H1 (cell line): ENCODE data around the gene GPRC5D. TPM values are rescaled to one million over a fixed set of nuclear protein-coding genes. Genes with fewer than 3 reads are reported as not detected.

ENCODE experiments used
- CTCF ChIA-PET: fragments of 300-600 bp; sonication (Branson Sonifier 250); formaldehyde crosslinking; loops from one replicate; lab custom pipeline; 2021; ENCODE audit not compliant: partially characterized antibody; lab: Charles Lee
- POLR2A ChIA-PET: fragments of 300-600 bp; sonication (Branson Sonifier 250); formaldehyde crosslinking; loops from one replicate; lab custom pipeline; 2021; ENCODE audit warnings: inconsistent platforms; ENCODE audit not compliant: partially characterized antibody; lab: Charles Lee
- DNase-seq, 2 experiments: peaks; one replicate each; pipeline versions ENCODE4 v3.0.0 to v3.0.0-alpha.2; 2010 to 2022; ENCODE audit warnings: low spot score in 2 of 2, low read depth in 1 of 2, mixed read lengths in 1 of 2
- FAIRE-seq: peaks from 2 replicates; lab custom pipeline; 2011; peaks lifted over from hg19 to GRCh38; lab: Jason Lieb, UNC
- H2AFZ ChIP-seq: 2 replicates; pipeline ENCODE4 v1.8.1; 2012; ENCODE audit warnings: low read length, inconsistent platforms
- H2AK5ac ChIP-seq: 2 replicates; pipeline ENCODE4 v1.6.1; 2013; ENCODE audit warnings: low read depth, low read length
- H2BK120ac ChIP-seq: replicated peaks from 2 replicates; pipeline ENCODE3; 2013; ENCODE audit warnings: low read depth, low read length, inconsistent platforms
- H2BK12ac ChIP-seq: 2 replicates; pipeline ENCODE4 v1.6.1; 2013; ENCODE audit warnings: low read depth, low read length
- H2BK15ac ChIP-seq: 2 replicates; pipeline ENCODE4 v1.6.1; 2013; ENCODE audit warnings: low read length
- H2BK20ac ChIP-seq: 2 replicates; pipeline ENCODE4 v1.6.1; 2013; ENCODE audit warnings: low read length
- H2BK5ac ChIP-seq: 2 replicates; pipeline ENCODE4 v1.6.1; 2013; ENCODE audit warnings: low read depth, low read length
- H3K14ac ChIP-seq: 2 replicates; pipeline ENCODE4 v1.6.1; 2013; ENCODE audit warnings: inconsistent platforms; ENCODE audit not compliant: insufficient read length
- H3K18ac ChIP-seq: 2 replicates; pipeline ENCODE4 v1.6.1; 2013; ENCODE audit warnings: low read length; ENCODE audit errors: extremely low read depth
- H3K23ac ChIP-seq: 2 replicates; pipeline ENCODE4 v1.6.1; 2013; ENCODE audit warnings: inconsistent platforms; ENCODE audit not compliant: insufficient read length
- H3K23me2 ChIP-seq: 2 replicates; pipeline ENCODE4 v1.6.1; 2013; ENCODE audit warnings: low read depth, low read length
- H3K27ac ChIP-seq: 2 replicates; pipeline ENCODE4 v1.6.1; 2011; ENCODE audit warnings: low read depth, low read length, inconsistent platforms
- H3K27me3 ChIP-seq, 4 experiments: replicated peaks in 1 of 4; 1 replicate in 1 of 4; 2 replicates in 3 of 4; pipeline versions ENCODE4 v1.6.1 to v1.8.1; 2011 to 2013; ENCODE audit warnings: low read length in 3 of 4, mild to moderate bottlenecking in 3 of 4, inconsistent platforms in 2 of 4, mixed read lengths in 2 of 4, moderate library complexity in 1 of 4; ENCODE audit not compliant: control insufficient read depth in 3 of 4, insufficient read depth in 3 of 4; ENCODE audit errors: extremely low read depth in 1 of 4
- H3K36me3 ChIP-seq, 4 experiments: 2 replicates each; pipeline versions ENCODE4 v1.6.1 to v1.8.1; 2011 to 2013; ENCODE audit warnings: mild to moderate bottlenecking in 4 of 4, low read length in 3 of 4, moderate library complexity in 2 of 4, control low read depth in 1 of 4, inconsistent platforms in 1 of 4; ENCODE audit not compliant: insufficient read depth in 4 of 4, control insufficient read depth in 2 of 4
- H3K4ac ChIP-seq: replicated peaks from 2 replicates; pipeline ENCODE3; 2013; ENCODE audit warnings: low read length, low read depth, mixed read lengths, inconsistent platforms; ENCODE audit not compliant: insufficient read length
- H3K4me1 ChIP-seq, 4 experiments: replicated peaks in 1 of 4; 1 replicate in 1 of 4; 2 replicates in 3 of 4; pipeline versions ENCODE4 v1.6.1 to v1.8.1; 2011 to 2013; ENCODE audit warnings: low read length in 3 of 4, inconsistent platforms in 2 of 4, mixed read lengths in 1 of 4; ENCODE audit not compliant: insufficient read depth in 4 of 4, control insufficient read depth in 3 of 4
- H3K4me2 ChIP-seq, 2 experiments: 2 replicates each; pipeline versions ENCODE4 v1.6.1 to v1.8.1; 2011 to 2013; ENCODE audit warnings: low read depth in 2 of 2, low read length in 2 of 2, control low read depth in 1 of 2, inconsistent platforms in 1 of 2, mild to moderate bottlenecking in 1 of 2; ENCODE audit not compliant: insufficient read depth in 1 of 2
- H3K4me3 ChIP-seq, 4 experiments: fragments of 200-600, 300-600 bp in 1 of 4; sonication (generic), shearing (Covaris generic), sonication (Bioruptor Twin) in 1 of 4; 2 replicates each; pipeline versions ENCODE4 v1.5.1 to v1.8.1; 2011 to 2016; ENCODE audit warnings: low read length in 4 of 4, low read depth in 3 of 4, control low read depth in 2 of 4, inconsistent platforms in 2 of 4, mild to moderate bottlenecking in 2 of 4, mixed read lengths in 1 of 4, moderate library complexity in 1 of 4; ENCODE audit not compliant: insufficient read depth in 2 of 4; ENCODE audit errors: extremely low read depth in 1 of 4
- H3K56ac ChIP-seq: replicated peaks from 2 replicates; pipeline ENCODE3; 2013; ENCODE audit warnings: low read depth, mild to moderate bottlenecking, mixed read lengths, low read length, inconsistent platforms; ENCODE audit not compliant: insufficient read length
- H3K79me1 ChIP-seq: 2 replicates; pipeline ENCODE4 v1.6.1; 2013; ENCODE audit warnings: low read depth, low read length, control low read depth
- H3K79me2 ChIP-seq, 2 experiments: 2 replicates each; pipeline versions ENCODE4 v1.6.1 to v1.8.1; 2012 to 2013; ENCODE audit warnings: low read length in 2 of 2, mild to moderate bottlenecking in 2 of 2, inconsistent platforms in 1 of 2; ENCODE audit not compliant: insufficient read depth in 2 of 2, control insufficient read depth in 1 of 2
- H3K9ac ChIP-seq, 4 experiments: replicated peaks in 1 of 4; 1 replicate in 1 of 4; 2 replicates in 3 of 4; pipeline versions ENCODE4 v1.6.1 to v1.8.1; 2011 to 2013; ENCODE audit warnings: low read depth in 3 of 4, low read length in 3 of 4, control low read depth in 2 of 4, mild to moderate bottlenecking in 2 of 4, moderate library complexity in 2 of 4, inconsistent platforms in 1 of 4; ENCODE audit errors: extremely low read depth in 1 of 4
- H3K9me3 ChIP-seq, 2 experiments: 2 replicates each; pipeline versions ENCODE4 v1.6.1 to v1.8.1; 2012 to 2013; ENCODE audit warnings: mild to moderate bottlenecking in 2 of 2, moderate library complexity in 2 of 2, control low read depth in 1 of 2, inconsistent platforms in 1 of 2, low read depth in 1 of 2, low read length in 1 of 2, mixed read lengths in 1 of 2; ENCODE audit not compliant: insufficient read depth in 2 of 2
- H4K20me1 ChIP-seq, 2 experiments: replicated peaks in 1 of 2; 2 replicates each; pipeline versions ENCODE3 to v1.8.1; 2011 to 2013; ENCODE audit warnings: inconsistent platforms in 2 of 2, low read length in 2 of 2, mild to moderate bottlenecking in 1 of 2; ENCODE audit not compliant: insufficient read depth in 2 of 2, control insufficient read depth in 1 of 2
- H4K5ac ChIP-seq: 2 replicates; pipeline ENCODE4 v1.6.1; 2013; ENCODE audit warnings: low read length, low read depth, mixed read lengths, inconsistent platforms; ENCODE audit not compliant: insufficient read length
- H4K8ac ChIP-seq: 2 replicates; pipeline ENCODE4 v1.8.0; 2013; ENCODE audit warnings: mild to moderate bottlenecking, moderate library complexity, low read length, inconsistent platforms; ENCODE audit not compliant: insufficient read depth; ENCODE audit errors: extremely low read depth
- H4K91ac ChIP-seq: replicated peaks from 2 replicates; pipeline ENCODE3; 2013; ENCODE audit warnings: low read length, mixed read lengths, inconsistent platforms; ENCODE audit not compliant: insufficient read length
- CBX8 ChIP-seq: fragments of 300-800, 300-1000 bp; sonication (generic); IDR thresholded peaks from 2 replicates; pipeline ENCODE4 v1.7.1; 2016; ENCODE audit warnings: low read depth, low read length, borderline replicate concordance
- EP300 ChIP-seq, 2 experiments: IDR thresholded peaks; 1 replicate in 1 of 2; 2 replicates in 1 of 2; pipeline ENCODE4 v1.6.1; 2011 to 2012; ENCODE audit warnings: low read depth in 2 of 2, low read length in 2 of 2, mild to moderate bottlenecking in 2 of 2, borderline replicate concordance in 1 of 2, inconsistent platforms in 1 of 2, moderate library complexity in 1 of 2
- FOSL1 ChIP-seq: IDR thresholded peaks from 2 replicates; pipeline ENCODE4 v1.6.1; 2011; ENCODE audit warnings: mild to moderate bottlenecking, low read depth, low read length, moderate library complexity; ENCODE audit not compliant: insufficient read depth
- GABPA ChIP-seq: IDR thresholded peaks from 2 replicates; pipeline ENCODE4 v1.6.1; 2011; ENCODE audit warnings: mild to moderate bottlenecking, low read length, moderate library complexity, borderline replicate concordance; ENCODE audit not compliant: insufficient read depth
- HDAC6 ChIP-seq: IDR thresholded peaks from one replicate; pipeline ENCODE4 v1.7.1; 2012; ENCODE audit warnings: low read depth, mild to moderate bottlenecking, inconsistent platforms, low read length, moderate library complexity
- KDM4A ChIP-seq: IDR thresholded peaks from one replicate; pipeline ENCODE4 v1.7.1; 2012; ENCODE audit warnings: low read depth, mild to moderate bottlenecking, moderate library complexity, low read length, inconsistent platforms; ENCODE audit not compliant: severe bottlenecking
- MAFK ChIP-seq: IDR thresholded peaks from 2 replicates; pipeline ENCODE4 v1.6.1; 2012; ENCODE audit warnings: low read depth, mild to moderate bottlenecking, improper control_type of control experiment, low read length
- POLR2A ChIP-seq, 2 experiments: IDR thresholded peaks; 1 replicate in 1 of 2; 2 replicates in 1 of 2; pipeline ENCODE4 v1.6.1; 2011; ENCODE audit warnings: low read depth in 2 of 2, low read length in 2 of 2, mild to moderate bottlenecking in 2 of 2; ENCODE audit errors: control extremely low read depth in 1 of 2
- SIRT6 ChIP-seq: IDR thresholded peaks from one replicate; pipeline ENCODE4 v1.7.1; 2012; ENCODE audit warnings: low read length, inconsistent platforms
- TAF7 ChIP-seq: optimal IDR thresholded peaks from 2 replicates; pipeline ENCODE3; 2011; ENCODE audit warnings: low read depth, mild to moderate bottlenecking, inconsistent platforms, low read length, moderate library complexity, borderline replicate concordance
- TBP ChIP-seq: IDR thresholded peaks from 2 replicates; pipeline ENCODE4 v1.6.1; 2011; ENCODE audit warnings: low read depth, low read length, improper control_type of control experiment
- WGBS, 2 experiments: shearing (Covaris generic) in 1 of 2; methylation state at CpG; one replicate each; pipeline versions ENCODE4 v1.1.6 to v1.1.7; 2013 to 2015; ENCODE audit warnings: low lambda C conversion rate in 2 of 2, mixed read lengths in 2 of 2, inconsistent platforms in 1 of 2, low coverage in 1 of 2, missing lambda C conversion rate in 1 of 2; ENCODE audit not compliant: insufficient replicate concordance in 2 of 2, insufficient coverage in 1 of 2, insufficient read length in 1 of 2; ENCODE audit errors: extremely low coverage in 1 of 2, missing lambda C conversion rate in 1 of 2; 5-methylcytosine and 5-hydroxymethylcytosine counted together
- polyA plus RNA-seq, 7 experiments: library from polyadenylated mRNA; depleted of rRNA in 3 of 7; stranded (reverse) in 5 of 7; unstranded in 2 of 7; fragments of >200 nt in 5 of 7; fragments of 200-250 nt in 2 of 7; gene quantifications; 1 replicate in 5 of 7; 2 replicates in 1 of 7; 4 replicates in 1 of 7; pipeline versions ENCODE4 v1.2.1 to v1.2.3, GENCODE V29; 2011 to 2013; ENCODE audit warnings: missing spikeins in 2 of 7, mixed read lengths in 2 of 7
- total RNA-seq: library from RNA; stranded (reverse); fragmentation: NEBNext Ultra II Directional; extraction: Animal tissue kit (Norgen Biotek cat#: 25700); gene quantifications from 2 replicates; pipeline ENCODE4 v1.2.1, GENCODE V29; 2021
- TF ChIP-seq, protein P1 (sequence below): IDR thresholded peaks from 2 replicates; pipeline ENCODE4 v1.6.1; 2012; ENCODE audit warnings: low read length, inconsistent platforms

GPRC5D gene
- total and polyA plus RNA-seq, 2 of the 8 experiments (the other 6 are each of a cell fraction or from before 2014, with no cell fraction given), result 0.45 TPM; not detected in 1

- no peak overlapping the region for H3K23ac ChIP-seq
- H2BK5ac ChIP-seq, result no peak overlapping the region
- H3K36me3 ChIP-seq, result peaks cover 6 to 22% (median 17%) of the 10 kb centered on the region in 4 experiments
- no peak overlapping the region for H2BK12ac ChIP-seq
- peaks cover 7 to 18% (median 14%) of the 10 kb centered on the region in 4 experiments; a peak in 5 of 7 replicates for H3K4me1 ChIP-seq
- H2BK15ac ChIP-seq, result no peak overlapping the region
- H3K9me3 ChIP-seq, result no peaks in the 10 kb centered on the region
- no peak overlapping the region for H3K4ac ChIP-seq
- no peak overlapping the region for H3K9ac ChIP-seq
- no peak overlapping the region for H3K56ac ChIP-seq
- H4K20me1 ChIP-seq, result peaks cover 0 to 2% of the 10 kb centered on the region in 2 experiments
- no peak overlapping the region for H3K27ac ChIP-seq
- ChIA-PET POLR2A (interaction anchor here (0.7 kb wide), 1 partner anchor 217 kb away, joined by 3 read pairs; no protein-coding TSS in a partner anchor), CTCF (interaction anchor here (1.1 to 9.5 kb wide), 12 partner anchors 10 to 268 kb away, joined by 3 to 118 read pairs (median 12); no protein-coding TSS in a partner anchor)
- no peak overlapping the region for H3K18ac ChIP-seq
- H4K5ac ChIP-seq, result no peak overlapping the region
- no peaks in the 10 kb centered on the region for H3K23me2 ChIP-seq
- H2AK5ac ChIP-seq, result no peak overlapping the region
- no peak overlapping the region for H3K4me2 ChIP-seq
- no peak overlapping the region for H3K14ac ChIP-seq
- H4K8ac ChIP-seq, result no peak overlapping the region
- H3K27me3 ChIP-seq, result no peaks in the 10 kb centered on the region
- DNase-seq, result no peak
- no peak for FAIRE-seq
- H3K4me3 ChIP-seq, result no peak overlapping the region
- no peak overlapping the region for H2BK20ac ChIP-seq
- H4K91ac ChIP-seq, result no peak overlapping the region
- H3K79me2 ChIP-seq, result no peaks in the 10 kb centered on the region
- H3K79me1 ChIP-seq, result no peaks in the 10 kb centered on the region; the same call in 1 of the 2 replicates
- no peak overlapping the region for H2BK120ac ChIP-seq
- WGBS, 2 experiments, result 86% methylated on average over 3 of the region's 5 CpGs; no CpG with 5 or more reads in 1 of the 2 experiments
- H2AFZ ChIP-seq, result no peak overlapping the region
- no peak for TF ChIP-seq TBP
- TF ChIP-seq EP300 (IDR thresholded peaks at IDR 0.05; ENCODE audit: borderline replicate concordance in 1 of 2, low read depth in 2 of 2, low read length in 2 of 2), result no peak
- TF ChIP-seq, protein P1, sequence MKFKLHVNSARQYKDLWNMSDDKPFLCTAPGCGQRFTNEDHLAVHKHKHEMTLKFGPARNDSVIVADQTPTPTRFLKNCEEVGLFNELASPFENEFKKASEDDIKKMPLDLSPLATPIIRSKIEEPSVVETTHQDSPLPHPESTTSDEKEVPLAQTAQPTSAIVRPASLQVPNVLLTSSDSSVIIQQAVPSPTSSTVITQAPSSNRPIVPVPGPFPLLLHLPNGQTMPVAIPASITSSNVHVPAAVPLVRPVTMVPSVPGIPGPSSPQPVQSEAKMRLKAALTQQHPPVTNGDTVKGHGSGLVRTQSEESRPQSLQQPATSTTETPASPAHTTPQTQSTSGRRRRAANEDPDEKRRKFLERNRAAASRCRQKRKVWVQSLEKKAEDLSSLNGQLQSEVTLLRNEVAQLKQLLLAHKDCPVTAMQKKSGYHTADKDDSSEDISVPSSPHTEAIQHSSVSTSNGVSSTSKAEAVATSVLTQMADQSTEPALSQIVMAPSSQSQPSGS, result no peak
- TF ChIP-seq SIRT6, result no peak
- TF ChIP-seq CBX8, result no peak
- TF ChIP-seq POLR2A (IDR thresholded peaks at IDR 0.05; ENCODE audit: control extremely low read depth in 1 of 2, low read depth in 2 of 2, low read length in 2 of 2), result no peak
- TF ChIP-seq KDM4A, result no peak
- no peak for TF ChIP-seq TAF7
- no peak for TF ChIP-seq GABPA
- TF ChIP-seq MAFK, result no peak
- TF ChIP-seq FOSL1, result no peak
- no peak for TF ChIP-seq HDAC6
Observed at GRCh38 chr12:12987421-12987820, 35.5 kb upstream of the GPRC5D start.
